ENCODE data around the gene SNTB2. TPM values are rescaled to one million over a fixed set of nuclear protein-coding genes. Genes with fewer than 3 reads are reported as not detected.

The SNTB2 gene
- polyA plus RNA-seq, 1 experiment, result 50.5 TPM

DNA sequence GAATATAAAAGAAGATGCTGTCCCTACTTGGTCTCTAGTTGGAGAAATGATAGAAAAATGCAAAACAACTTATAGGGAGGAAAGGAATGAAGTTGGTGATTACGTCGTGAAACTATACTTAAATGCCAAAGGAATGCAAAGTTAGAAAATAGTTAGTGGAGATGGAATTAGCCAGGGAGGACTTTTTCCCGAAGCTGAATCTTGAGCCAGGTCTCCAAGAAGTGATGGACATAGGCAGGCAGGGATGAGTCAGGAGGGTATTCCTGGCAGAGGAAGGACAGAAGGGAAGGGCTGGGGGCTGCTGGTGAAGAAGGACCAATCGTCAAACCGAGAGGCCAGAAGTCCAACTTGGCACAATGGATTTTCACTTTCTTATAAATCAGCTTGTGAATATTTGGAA lies 1.8 kb downstream of the SNTB2 start:
- no peaks in the 10 kb centered on the region for H3K36me3 ChIP-seq (ENCODE audit: control insufficient read depth, insufficient read depth, low read length)
- DNase-seq (ENCODE audit: low read depth), result no peak
- TF ChIP-seq, protein P1, sequence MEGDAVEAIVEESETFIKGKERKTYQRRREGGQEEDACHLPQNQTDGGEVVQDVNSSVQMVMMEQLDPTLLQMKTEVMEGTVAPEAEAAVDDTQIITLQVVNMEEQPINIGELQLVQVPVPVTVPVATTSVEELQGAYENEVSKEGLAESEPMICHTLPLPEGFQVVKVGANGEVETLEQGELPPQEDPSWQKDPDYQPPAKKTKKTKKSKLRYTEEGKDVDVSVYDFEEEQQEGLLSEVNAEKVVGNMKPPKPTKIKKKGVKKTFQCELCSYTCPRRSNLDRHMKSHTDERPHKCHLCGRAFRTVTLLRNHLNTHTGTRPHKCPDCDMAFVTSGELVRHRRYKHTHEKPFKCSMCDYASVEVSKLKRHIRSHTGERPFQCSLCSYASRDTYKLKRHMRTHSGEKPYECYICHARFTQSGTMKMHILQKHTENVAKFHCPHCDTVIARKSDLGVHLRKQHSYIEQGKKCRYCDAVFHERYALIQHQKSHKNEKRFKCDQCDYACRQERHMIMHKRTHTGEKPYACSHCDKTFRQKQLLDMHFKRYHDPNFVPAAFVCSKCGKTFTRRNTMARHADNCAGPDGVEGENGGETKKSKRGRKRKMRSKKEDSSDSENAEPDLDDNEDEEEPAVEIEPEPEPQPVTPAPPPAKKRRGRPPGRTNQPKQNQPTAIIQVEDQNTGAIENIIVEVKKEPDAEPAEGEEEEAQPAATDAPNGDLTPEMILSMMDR (IDR thresholded peaks at IDR 0.05; ENCODE audit: insufficient read depth, low read depth, low read length), result no peak
- ChIA-PET CTCF (interaction anchor here (0.8 to 3.1 kb wide), 6 partner anchors 9 to 99 kb away, joined by 3 to 10 read pairs (median 4); no protein-coding TSS in a partner anchor), POLR2A (interaction anchor here (0.6 kb wide), 1 partner anchor 1220 kb away, joined by 16 read pairs; no protein-coding TSS in a partner anchor)
- peak overlapping the region; percentile 78 for H3K4me3 ChIP-seq (ENCODE audit: low read depth, low read length)
- no peaks in the 10 kb centered on the region for H3K27me3 ChIP-seq (ENCODE audit: control insufficient read depth, insufficient read depth, low read length)

- CTCF ChIA-PET, result interaction anchor here (1.0 to 3.1 kb wide), 3 partner anchors 96 to 98 kb away, joined by 4 to 10 read pairs (median 9); no protein-coding TSS in a partner anchor
- Histone ChIP-seq H3K36me3 (ENCODE audit: control insufficient read depth, insufficient read depth, low read length) (no peaks in the 10 kb centered on the region), H3K27me3 (ENCODE audit: control insufficient read depth, insufficient read depth, low read length) (no peaks in the 10 kb centered on the region), H3K4me3 (ENCODE audit: low read depth, low read length) (no peak overlapping the region)
- DNase-seq (ENCODE audit: low read depth), result no peak
- TF ChIP-seq, protein P1 (IDR thresholded peaks at IDR 0.05; ENCODE audit: insufficient read depth, low read depth, low read length), result no peak
- POLR2A ChIA-PET, result interaction anchor here (0.5 kb wide), 1 partner anchor 61 kb away, joined by 8 read pairs; no protein-coding TSS in a partner anchor
Measured at GRCh38 chr16:69190046-69190588, 3.2 kb downstream of the SNTB2 start.

GRCh38 chr16:69190598-69190997 lies 3.6 kb downstream of the SNTB2 start:
- ChIA-PET CTCF (interaction anchor here (1.0 kb wide), 1 partner anchor 97 kb away, joined by 4 read pairs; no protein-coding TSS in a partner anchor), POLR2A (no interaction called here)
- no peak overlapping the region for H3K4me3 ChIP-seq (ENCODE audit: low read depth, low read length)
- H3K36me3 ChIP-seq (ENCODE audit: control insufficient read depth, insufficient read depth, low read length), result no peaks in the 10 kb centered on the region
- no peaks in the 10 kb centered on the region for H3K27me3 ChIP-seq (ENCODE audit: control insufficient read depth, insufficient read depth, low read length)
- no peak for DNase-seq (ENCODE audit: low read depth)
- TF ChIP-seq, protein P1 (IDR thresholded peaks at IDR 0.05; ENCODE audit: insufficient read depth, low read depth, low read length), result no peak

- Histone ChIP-seq H3K36me3 (ENCODE audit: control insufficient read depth, insufficient read depth, low read length) (no peaks in the 10 kb centered on the region), H3K4me3 (ENCODE audit: low read depth, low read length) (no peak overlapping the region), H3K27me3 (ENCODE audit: control insufficient read depth, insufficient read depth, low read length) (no peaks in the 10 kb centered on the region)
- ChIA-PET POLR2A (no interaction called here), CTCF (interaction anchor here (1.0 kb wide), 1 partner anchor 97 kb away, joined by 4 read pairs; no protein-coding TSS in a partner anchor)
- no peak for DNase-seq (ENCODE audit: low read depth)
- TF ChIP-seq, protein P1 (IDR thresholded peaks at IDR 0.05; ENCODE audit: insufficient read depth, low read depth, low read length), result no peak
Measured at GRCh38 chr16:69191136-69191535, 4.2 kb downstream of the SNTB2 start.

GRCh38 chr16:69193855-69194254 lies 6.9 kb downstream of the SNTB2 start:
- Histone ChIP-seq H3K27me3 (ENCODE audit: control insufficient read depth, insufficient read depth, low read length) (no peaks in the 10 kb centered on the region), H3K4me3 (ENCODE audit: low read depth, low read length) (no peak overlapping the region), H3K36me3 (ENCODE audit: control insufficient read depth, insufficient read depth, low read length) (no peaks in the 10 kb centered on the region)
- ChIA-PET POLR2A (no interaction called here), CTCF (interaction anchor here (1.1 kb wide), 1 partner anchor 44 kb away, joined by 3 read pairs; no protein-coding TSS in a partner anchor)
- no peak for DNase-seq (ENCODE audit: low read depth)
- TF ChIP-seq, protein P1 (IDR thresholded peaks at IDR 0.05; ENCODE audit: insufficient read depth, low read depth, low read length), result no peak
